ENCODE data around the gene RASGRF1.

DNA sequence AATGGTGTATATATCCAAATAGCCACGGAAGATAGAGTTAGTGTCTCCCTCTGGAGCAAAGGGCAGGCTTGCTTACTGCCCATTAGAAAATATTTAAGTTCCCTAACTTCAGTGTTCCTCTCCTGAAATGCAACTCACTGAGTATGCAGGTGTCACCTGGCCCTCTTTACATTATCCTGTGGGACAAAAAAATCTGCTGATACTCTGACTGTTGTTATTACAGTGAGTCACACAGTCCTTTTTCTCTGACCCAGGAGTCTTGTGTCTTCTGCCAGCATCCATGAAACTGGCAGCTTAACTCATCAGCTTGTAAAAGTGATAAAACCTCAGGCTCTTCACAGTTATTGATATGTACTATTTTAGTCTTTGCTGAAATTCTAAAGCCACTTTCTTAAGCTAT lies 42.2 kb upstream of the RASGRF1 start:
- TF ChIP-seq POLR2AphosphoS5 (IDR thresholded peaks at IDR 0.05; ENCODE audit: low read depth, low read length) = no peak
- TF ChIP-seq, protein P1, sequence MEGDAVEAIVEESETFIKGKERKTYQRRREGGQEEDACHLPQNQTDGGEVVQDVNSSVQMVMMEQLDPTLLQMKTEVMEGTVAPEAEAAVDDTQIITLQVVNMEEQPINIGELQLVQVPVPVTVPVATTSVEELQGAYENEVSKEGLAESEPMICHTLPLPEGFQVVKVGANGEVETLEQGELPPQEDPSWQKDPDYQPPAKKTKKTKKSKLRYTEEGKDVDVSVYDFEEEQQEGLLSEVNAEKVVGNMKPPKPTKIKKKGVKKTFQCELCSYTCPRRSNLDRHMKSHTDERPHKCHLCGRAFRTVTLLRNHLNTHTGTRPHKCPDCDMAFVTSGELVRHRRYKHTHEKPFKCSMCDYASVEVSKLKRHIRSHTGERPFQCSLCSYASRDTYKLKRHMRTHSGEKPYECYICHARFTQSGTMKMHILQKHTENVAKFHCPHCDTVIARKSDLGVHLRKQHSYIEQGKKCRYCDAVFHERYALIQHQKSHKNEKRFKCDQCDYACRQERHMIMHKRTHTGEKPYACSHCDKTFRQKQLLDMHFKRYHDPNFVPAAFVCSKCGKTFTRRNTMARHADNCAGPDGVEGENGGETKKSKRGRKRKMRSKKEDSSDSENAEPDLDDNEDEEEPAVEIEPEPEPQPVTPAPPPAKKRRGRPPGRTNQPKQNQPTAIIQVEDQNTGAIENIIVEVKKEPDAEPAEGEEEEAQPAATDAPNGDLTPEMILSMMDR (IDR thresholded peaks at IDR 0.05) = no peak

Data from Panc1 (cell line).